B cell (primary cell): ENCODE data around the gene ITGAE. TPM values are rescaled to one million over a fixed set of nuclear protein-coding genes. Genes with fewer than 3 reads are reported as not detected.

Experiments
- ATAC-seq: fragments of 200-7000 bp; cut with Tn5 transposase; one replicate; pipeline ENCODE4 v1.10.0; 2021; ENCODE audit warnings: low read depth, mild to moderate bottlenecking, moderate number of reproducible peaks, moderate library complexity
- CTCF ChIA-PET: fragments of 350-600 bp; sonication (Branson Sonifier 250); formaldehyde crosslinking; loops from one replicate; lab custom pipeline; 2021; ENCODE audit warnings: antibody characterized with exemption, inconsistent platforms; lab: Charles Lee
- POLR2A ChIA-PET: fragments of 350-600 bp; sonication (Branson Sonifier 250); formaldehyde crosslinking; loops from one replicate; lab custom pipeline; 2021; ENCODE audit warnings: antibody characterized with exemption; lab: Charles Lee
- DNase-seq: peaks from one replicate; pipeline ENCODE4 v3.0.0; 2013
- H2AFZ ChIP-seq: 2 replicates; pipeline ENCODE4 v1.6.1; 2012; ENCODE audit warnings: mild to moderate bottlenecking, low read depth, low read length; ENCODE audit not compliant: insufficient read depth, poor library complexity, severe bottlenecking
- H3K27ac ChIP-seq, 2 donors: 1 replicate in 1 of 2; 2 replicates in 1 of 2; pipeline ENCODE4 v1.5.1; 2012 to 2013; ENCODE audit warnings: low read length in 2 of 2, mild to moderate bottlenecking in 2 of 2, moderate library complexity in 1 of 2
- H3K27me3 ChIP-seq, 4 experiments: fragments of 200-600 bp in 1 of 4; sonication (generic) in 1 of 4; replicated peaks in 1 of 4; 1 replicate in 2 of 4; 2 replicates in 2 of 4; pipeline versions ENCODE4 v1.6.1 to v1.7.0; 2013 to 2016; ENCODE audit warnings: low read length in 3 of 4, mild to moderate bottlenecking in 2 of 4, mixed read lengths in 1 of 4, moderate library complexity in 1 of 4; ENCODE audit not compliant: insufficient read depth in 4 of 4, control insufficient read depth in 3 of 4; ENCODE audit errors: control extremely low read depth in 1 of 4
- H3K36me3 ChIP-seq, 2 experiments: replicated peaks in 1 of 2; 1 replicate in 1 of 2; 2 replicates in 1 of 2; pipeline versions ENCODE4 v1.6.1 to v1.7.1; 2013; ENCODE audit warnings: low read length in 1 of 2; ENCODE audit not compliant: insufficient read depth in 2 of 2, control insufficient read depth in 1 of 2; ENCODE audit errors: control extremely low read depth in 1 of 2, extremely low read depth in 1 of 2
- H3K4me1 ChIP-seq, 2 donors: fragments of 200-600 bp in 1 of 2; sonication (generic) in 1 of 2; 1 replicate in 1 of 2; 2 replicates in 1 of 2; pipeline versions ENCODE4 v1.5.1 to v1.6.1; 2013 to 2017; ENCODE audit warnings: low read length in 2 of 2; ENCODE audit not compliant: control insufficient read depth in 2 of 2, insufficient read depth in 2 of 2
- H3K4me2 ChIP-seq: replicated peaks from 2 replicates; pipeline ENCODE3; 2012; ENCODE audit warnings: mild to moderate bottlenecking, low read depth, low read length; ENCODE audit not compliant: poor library complexity, severe bottlenecking
- H3K4me3 ChIP-seq, 5 experiments: fragments of 200-600 bp in 1 of 5; sonication (generic) in 1 of 5; 1 replicate in 3 of 5; 2 replicates in 2 of 5; pipeline versions ENCODE4 v1.5.1 to v1.7.0; 2011 to 2016; ENCODE audit warnings: low read length in 4 of 5, mild to moderate bottlenecking in 4 of 5, low read depth in 2 of 5, control low read depth in 1 of 5, moderate library complexity in 1 of 5; ENCODE audit not compliant: insufficient read depth in 1 of 5; ENCODE audit errors: control extremely low read depth in 1 of 5, extremely low read depth in 1 of 5
- H3K79me2 ChIP-seq: fragments of 200-600 bp; sonication (generic); one replicate; pipeline ENCODE4 v1.6.0; 2016; ENCODE audit warnings: low read length; ENCODE audit not compliant: control insufficient read depth, insufficient read depth
- H3K9ac ChIP-seq: fragments of 200-600 bp; sonication (generic); 2 replicates; pipeline ENCODE4 v1.6.1; 2017; ENCODE audit warnings: mild to moderate bottlenecking, low read length, moderate library complexity
- H3K9me3 ChIP-seq, 3 donors: one replicate each; pipeline versions ENCODE4 v1.6.1 to v1.7.1; 2013; ENCODE audit warnings: low read length in 2 of 3; ENCODE audit not compliant: control insufficient read depth in 2 of 3, insufficient read depth in 1 of 3; ENCODE audit errors: control extremely low read depth in 1 of 3
- H4K20me1 ChIP-seq: 2 replicates; pipeline ENCODE4 v1.6.0; 2012; ENCODE audit warnings: mild to moderate bottlenecking, low read length; ENCODE audit not compliant: insufficient read depth, control insufficient read depth, poor library complexity, severe bottlenecking
- H3K27ac Mint-ChIP-seq: one replicate; pipeline ENCODE4 v1.8.0; 2021; ENCODE audit warnings: mixed read lengths
- H3K27me3 Mint-ChIP-seq: one replicate; pipeline ENCODE4 v1.8.0; 2021; ENCODE audit warnings: mixed read lengths
- H3K4me1 Mint-ChIP-seq: one replicate; pipeline ENCODE4 v1.8.0; 2021; ENCODE audit warnings: mixed read lengths
- H3K4me3 Mint-ChIP-seq: one replicate; pipeline ENCODE4 v1.8.0; 2021; ENCODE audit warnings: mixed read lengths
- H3K9me3 Mint-ChIP-seq: one replicate; pipeline ENCODE4 v1.8.0; 2022; ENCODE audit warnings: mixed read lengths; ENCODE audit not compliant: insufficient read depth
- CTCF ChIP-seq: fragments of 200-600 bp; IDR thresholded peaks from one replicate; pipeline ENCODE4 v1.8.0; 2022; ENCODE audit warnings: antibody characterized with exemption, mild to moderate bottlenecking
- EZH2 ChIP-seq: IDR thresholded peaks from 2 replicates; pipeline ENCODE4 v1.6.1; 2012; ENCODE audit warnings: borderline replicate concordance, low read depth, mild to moderate bottlenecking, moderate library complexity, low read length; ENCODE audit not compliant: insufficient read depth, poor library complexity, severe bottlenecking
- WGBS: methylation state at CpG from one replicate; pipeline ENCODE4 v1.1.5; 2013; ENCODE audit warnings: missing lambda C conversion rate; ENCODE audit not compliant: insufficient coverage; 5-methylcytosine and 5-hydroxymethylcytosine counted together
- intact Hi-C: fragments of 100-400 bp; cut with micrococcal nuclease; formaldehyde crosslinking; loops from one replicate; pipeline ENCODE4 v1.10.0; 2022
- polyA plus RNA-seq: library from polyadenylated mRNA; depleted of rRNA; stranded (reverse); fragments of >200 nt; gene quantifications from 2 replicates; pipeline ENCODE4 v1.2.3, GENCODE V29; 2012
- total RNA-seq, 2 donors: library from RNA; stranded (reverse); fragments of 120-200 nt in 1 of 2; gene quantifications; 1 replicate in 1 of 2; 2 replicates in 1 of 2; pipeline versions ENCODE4 v1.2.3 to v1.2.4, GENCODE V29; 2013 to 2022

ITGAE gene
- total and polyA plus RNA-seq, 2 donors (not counting 1 experiment from before 2014, with no cell fraction given) = 48.2 to 95.6 TPM

- Mint-ChIP-seq H3K27ac (no peak overlapping the region), H3K9me3 (no peaks in the 10 kb centered on the region), H3K4me3 (no peak overlapping the region), H3K4me1 (peaks cover 20% of the 10 kb centered on the region), H3K27me3 (no peaks in the 10 kb centered on the region)
- ChIA-PET POLR2A (no interaction called here), CTCF (interaction anchor here (0.6 to 20.4 kb wide), 4 partner anchors 14 to 65 kb away, joined by 3 to 176 read pairs (median 30); no protein-coding TSS in a partner anchor)
- Histone ChIP-seq H4K20me1 (no peaks in the 10 kb centered on the region), H3K36me3 (no peaks in the 10 kb centered on the region), H3K4me2 (no peak overlapping the region), H3K27me3 (no peaks in the 10 kb centered on the region), H3K79me2 (no peaks in the 10 kb centered on the region), H3K4me1 (peaks cover 10 to 22% of the 10 kb centered on the region in 2 donors), H3K9me3 (peaks cover 0 to 11% (median 0%) of the 10 kb centered on the region in 3 donors), H3K4me3 (no peak overlapping the region), H2AFZ (no peak overlapping the region), H3K27ac (no peak overlapping the region), H3K9ac (no peak overlapping the region)
- DNase-seq (no peak), ATAC-seq (no peak)
- WGBS = 96% methylated on average over 10 of the region's 16 CpGs
- TF ChIP-seq EZH2 (no peak), CTCF (no peak)
- intact Hi-C loops = no loop called here
These were observed 39.0 kb downstream of the ITGAE start for GRCh38 chr17:3761918-3762380.

- Histone ChIP-seq H3K79me2 (no peaks in the 10 kb centered on the region), H4K20me1 (no peaks in the 10 kb centered on the region), H2AFZ (no peak overlapping the region), H3K27me3 (no peaks in the 10 kb centered on the region), H3K4me3 (no peak overlapping the region), H3K4me1 (peaks cover 10 to 22% of the 10 kb centered on the region in 2 donors), H3K9me3 (peaks cover 0 to 11% (median 0%) of the 10 kb centered on the region in 3 donors), H3K9ac (no peak overlapping the region), H3K27ac (no peak overlapping the region), H3K4me2 (no peak overlapping the region), H3K36me3 (no peaks in the 10 kb centered on the region)
- peaks cover 20% of the 10 kb centered on the region for H3K4me1 Mint-ChIP-seq
- H3K9me3 Mint-ChIP-seq = no peaks in the 10 kb centered on the region
- intact Hi-C loops = no loop called here
- CTCF ChIA-PET = interaction anchor here (0.6 to 20.4 kb wide), 5 partner anchors 10 to 66 kb away, joined by 3 to 176 read pairs (median 4); no protein-coding TSS in a partner anchor
- DNase-seq (no peak), ATAC-seq (no peak)
- TF ChIP-seq EZH2 (no peak), CTCF (no peak)
- H3K27ac Mint-ChIP-seq = no peak overlapping the region
- no peak overlapping the region for H3K4me3 Mint-ChIP-seq
- no peaks in the 10 kb centered on the region for H3K27me3 Mint-ChIP-seq
- POLR2A ChIA-PET = interaction anchor here (1.2 kb wide), 1 partner anchor 21 kb away, joined by 5 read pairs; no protein-coding TSS in a partner anchor
- WGBS = 97% methylated on average over 18 of the region's 23 CpGs
These were observed 39.7 kb downstream of the ITGAE start for GRCh38 chr17:3761036-3761917.
